NK-92 (cell line): Measurements from ENCODE around the gene C5orf46.

Experiments
- DNase-seq: peaks from one replicate; lab custom pipeline; 2025; ENCODE audit not compliant: unreplicated experiment; lab: John Stamatoyannopoulos, UW

The C5orf46 gene

DNA sequence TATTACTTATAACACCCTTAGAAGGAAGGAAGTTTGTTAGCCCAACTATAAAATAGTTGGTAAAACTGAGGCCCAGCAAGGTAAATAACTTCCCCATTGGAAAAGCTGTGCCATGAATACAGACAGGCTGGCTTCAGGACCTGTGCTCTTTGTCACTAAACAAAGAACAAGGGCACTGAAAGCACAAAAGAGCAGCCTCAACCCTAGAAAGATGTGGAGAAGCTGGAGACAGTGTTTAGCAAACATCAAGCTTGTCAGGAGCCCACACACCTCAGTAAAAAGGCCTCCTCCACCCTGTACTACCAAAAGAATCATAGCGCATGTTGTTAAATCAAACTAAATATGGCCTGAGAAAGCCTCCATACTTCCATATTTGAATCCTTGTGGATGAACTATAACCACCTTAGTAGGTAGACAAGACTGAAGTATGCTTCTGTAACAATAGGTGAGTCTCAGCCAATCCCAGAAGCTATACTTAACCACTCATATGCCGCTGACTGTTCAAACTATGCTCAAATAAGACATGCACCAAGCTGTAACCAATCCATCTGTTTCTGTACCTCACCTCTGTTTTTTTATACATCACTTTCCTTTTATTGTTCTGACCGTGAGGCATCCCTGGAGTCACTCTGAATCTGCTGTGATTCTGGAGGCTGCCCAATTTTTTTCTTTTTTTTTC lies 46.2 kb downstream of the C5orf46 start:
- DNase-seq, result no peak

- no peak for DNase-seq
These were observed 47.8 kb downstream of the C5orf46 start for GRCh38 chr5:147858565-147858964.

GRCh38 chr5:147857302-147858129 lies 48.8 kb downstream of the C5orf46 start:
- no peak for DNase-seq

GRCh38 chr5:147856801-147857200 lies 49.5 kb downstream of the C5orf46 start:
- no peak for DNase-seq

- DNase-seq, result no peak
These were observed 50.6 kb downstream of the C5orf46 start for GRCh38 chr5:147855774-147856069.

DNA sequence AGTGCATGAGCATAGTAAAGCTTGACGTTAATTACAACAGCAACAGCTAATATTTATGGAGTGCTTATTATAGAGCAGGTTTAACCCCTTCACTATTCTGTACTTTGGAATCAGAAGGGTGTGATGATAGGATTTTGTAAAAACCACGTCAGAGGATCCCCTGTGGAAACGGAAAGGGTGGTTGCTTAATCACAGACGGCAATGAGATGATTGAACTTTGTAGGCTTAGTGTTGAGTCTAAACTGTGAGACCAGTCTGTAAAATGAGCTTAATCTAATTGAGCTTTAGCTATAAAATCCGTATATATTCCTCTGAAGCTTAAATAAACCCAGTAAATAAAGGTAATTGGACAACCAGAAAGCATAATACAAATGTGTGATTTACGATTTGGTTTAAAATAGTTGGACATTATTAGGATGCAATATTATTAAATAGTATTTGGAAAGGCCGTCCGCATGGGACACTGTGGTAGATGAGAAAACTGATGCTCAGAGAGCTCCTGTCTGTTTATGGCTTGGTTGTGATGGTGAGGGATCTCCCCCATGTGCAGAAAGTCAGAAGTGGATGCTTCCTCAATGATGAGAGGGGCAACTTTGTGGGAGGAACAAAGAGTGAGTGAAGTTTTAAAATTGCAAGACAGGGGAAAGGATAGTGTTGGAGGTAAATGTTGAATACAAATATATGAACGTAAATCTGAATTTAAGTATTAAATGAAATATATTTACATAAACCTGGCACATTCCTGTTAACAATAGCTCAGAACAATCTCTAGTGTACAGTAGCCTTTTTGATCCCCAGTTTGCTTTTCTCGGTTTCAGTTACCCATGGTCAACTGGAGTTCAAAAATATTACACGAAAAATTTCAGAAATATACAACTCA lies 51.2 kb downstream of the C5orf46 start:
- no peak for DNase-seq

DNA sequence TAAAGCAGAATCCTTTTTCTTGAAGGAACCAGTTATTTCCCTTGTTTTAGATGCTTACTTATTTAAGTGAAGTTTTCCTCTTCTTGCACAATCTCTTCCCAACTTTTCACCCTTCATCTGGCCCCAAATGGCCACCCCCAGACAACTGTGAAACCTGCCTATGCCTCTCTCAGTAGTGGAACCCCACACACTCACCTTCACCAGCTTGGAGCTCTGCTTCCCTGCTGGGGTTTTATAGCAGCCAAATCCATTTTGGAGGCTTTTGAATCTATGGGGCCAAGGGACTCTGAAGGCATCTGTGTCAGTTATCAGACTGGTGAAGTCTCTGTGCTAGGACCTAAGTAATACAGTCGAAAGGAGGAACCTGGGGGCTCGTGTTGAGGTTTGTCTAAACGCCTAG lies 52.0 kb downstream of the C5orf46 start:
- DNase-seq, result no peak

GRCh38 chr5:147853372-147853987 lies 52.9 kb downstream of the C5orf46 start:
- DNase-seq, result no peak

DNA sequence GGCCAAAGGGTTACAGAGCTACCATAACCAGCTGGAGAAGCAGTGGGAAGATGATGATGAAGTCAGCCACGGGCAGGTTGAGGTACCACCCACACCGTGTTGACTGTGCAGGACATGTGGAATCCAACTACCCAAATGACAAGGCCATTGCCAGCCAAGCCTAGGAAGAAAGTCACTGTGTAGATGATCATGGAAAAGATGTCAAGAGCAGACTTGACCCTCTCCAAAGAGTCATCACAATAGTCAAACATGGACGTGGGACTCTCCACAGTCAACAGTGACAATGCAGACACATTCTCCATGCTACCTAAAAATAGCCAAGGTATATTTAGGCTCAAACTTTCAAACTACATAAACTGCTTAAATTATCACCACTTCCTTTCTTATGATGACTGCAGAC lies 54.0 kb downstream of the C5orf46 start:
- no peak for DNase-seq

DNA sequence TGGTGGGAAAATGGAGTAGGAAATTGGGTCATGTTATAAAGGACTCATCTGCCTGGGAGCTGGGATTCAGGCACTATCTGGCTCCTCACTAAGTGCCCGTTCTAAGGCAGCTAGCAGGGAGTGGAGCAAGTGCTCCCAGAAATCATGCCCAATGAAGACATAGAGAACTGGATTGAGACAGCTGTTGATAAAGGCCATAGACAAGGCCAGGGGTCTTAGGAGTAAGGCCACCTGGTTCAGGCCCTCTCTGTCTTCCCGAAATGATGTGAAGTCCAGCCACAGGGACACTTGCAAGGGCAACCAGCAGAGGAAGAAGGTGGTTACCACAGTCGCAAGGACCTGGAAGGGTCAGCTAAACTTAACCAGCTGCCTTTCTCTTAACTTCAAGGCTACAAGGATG lies 54.8 kb downstream of the C5orf46 start:
- no peak for DNase-seq

GRCh38 chr5:147849226-147849625 lies 57.1 kb downstream of the C5orf46 start:
- no peak for DNase-seq

DNA sequence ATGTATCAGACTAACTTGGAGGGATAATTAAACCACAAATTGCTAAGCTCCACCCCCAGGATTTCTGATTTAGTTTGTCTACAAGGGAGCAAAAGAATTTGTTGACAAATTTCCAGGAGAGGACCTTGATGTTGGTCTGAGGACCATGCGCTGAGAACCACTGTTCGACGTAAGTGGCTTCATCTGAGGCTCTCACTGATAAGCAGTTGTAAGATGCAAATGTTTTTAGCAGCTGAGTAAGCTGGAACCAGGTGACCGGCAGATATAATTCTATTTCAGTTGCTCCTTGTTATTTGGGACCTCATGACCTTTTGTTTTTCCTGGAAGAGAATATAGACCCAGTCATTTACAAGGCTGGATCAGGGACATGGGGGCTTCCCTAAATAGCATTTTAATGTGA lies 60.7 kb downstream of the C5orf46 start:
- no peak for DNase-seq

DNA sequence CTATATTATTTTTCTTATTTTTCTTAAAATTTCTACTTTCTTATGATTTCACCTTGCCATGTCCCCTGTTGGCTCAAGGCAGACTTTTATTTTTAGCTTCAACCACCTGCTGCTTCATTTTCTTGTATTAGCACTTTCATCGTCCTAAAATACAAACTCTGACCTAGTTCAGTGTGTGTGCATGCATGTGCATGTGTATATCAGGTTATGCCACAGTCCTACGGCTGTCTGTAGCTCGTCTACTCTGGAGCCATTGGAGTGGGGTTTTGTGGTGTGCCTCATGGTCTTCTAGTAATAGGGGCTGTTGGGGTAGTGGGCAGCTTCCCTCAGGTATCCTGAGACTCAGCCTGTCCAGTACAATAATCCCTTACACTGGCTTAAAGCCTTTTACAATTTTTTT lies 61.5 kb downstream of the C5orf46 start:
- DNase-seq, result no peak

DNA sequence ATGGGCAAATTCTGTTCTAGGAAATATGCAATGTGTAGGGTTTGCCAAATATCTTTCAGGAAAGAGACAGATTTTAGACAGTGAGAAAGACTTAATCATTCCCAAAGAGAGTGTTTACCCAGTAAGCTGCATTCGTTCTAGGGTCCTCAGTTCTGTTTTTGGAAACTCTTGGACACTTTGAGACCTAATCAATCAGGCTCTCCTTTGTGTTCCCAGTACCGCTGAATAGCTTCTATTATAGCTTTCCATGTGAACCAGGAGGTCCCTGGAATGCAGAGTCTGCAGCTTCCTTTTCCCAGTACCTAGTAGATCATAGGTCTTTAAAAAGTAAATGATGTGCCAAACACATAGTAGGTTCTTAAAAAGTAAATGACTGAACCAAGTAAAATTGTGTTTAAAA lies 63.5 kb downstream of the C5orf46 start:
- no peak for DNase-seq
